GM21825 (cell line): ENCODE measurements around the gene SSC4D.

Experiments used
- ATAC-seq: cut with Tn5 transposase; IDR thresholded peaks from one replicate; pipeline ENCODE4 v1.9.1; 2021; ENCODE audit warnings: mild to moderate bottlenecking, moderate library complexity; ENCODE audit not compliant: unreplicated experiment

The SSC4D gene

GRCh38 chr7:76356115-76356514 lies 53.4 kb downstream of the SSC4D start:
- no peak for ATAC-seq

- ATAC-seq, result no peak
These were observed 54.3 kb downstream of the SSC4D start for GRCh38 chr7:76354981-76355730.

- no peak for ATAC-seq
These were observed 55.0 kb downstream of the SSC4D start for GRCh38 chr7:76354516-76354915.

DNA sequence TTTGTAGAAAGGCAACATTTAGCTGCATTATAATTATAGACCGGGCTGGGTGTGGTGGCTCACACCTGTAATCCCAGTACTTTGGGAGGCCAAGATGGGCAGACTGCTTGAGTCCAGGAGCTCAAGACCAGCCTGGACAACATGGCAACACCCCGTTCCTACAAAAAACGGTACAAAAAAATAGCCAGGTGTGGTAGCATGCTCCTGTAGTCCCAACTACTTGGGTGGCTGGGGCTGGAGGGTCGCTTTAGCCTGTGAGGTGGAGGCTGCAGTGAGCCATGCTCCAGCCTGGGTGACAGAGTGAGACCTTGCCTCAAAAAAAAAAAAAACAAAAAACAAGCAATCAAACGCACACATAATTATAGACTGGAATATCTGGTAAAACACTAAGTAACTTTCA lies 55.8 kb downstream of the SSC4D start:
- ATAC-seq, result no peak

- no peak for ATAC-seq
These were observed 57.3 kb downstream of the SSC4D start for GRCh38 chr7:76352193-76352592.

GRCh38 chr7:76351372-76351771 lies 58.1 kb downstream of the SSC4D start:
- no peak for ATAC-seq

GRCh38 chr7:76349313-76349885 lies 60.1 kb downstream of the SSC4D start:
- no peak for ATAC-seq

DNA sequence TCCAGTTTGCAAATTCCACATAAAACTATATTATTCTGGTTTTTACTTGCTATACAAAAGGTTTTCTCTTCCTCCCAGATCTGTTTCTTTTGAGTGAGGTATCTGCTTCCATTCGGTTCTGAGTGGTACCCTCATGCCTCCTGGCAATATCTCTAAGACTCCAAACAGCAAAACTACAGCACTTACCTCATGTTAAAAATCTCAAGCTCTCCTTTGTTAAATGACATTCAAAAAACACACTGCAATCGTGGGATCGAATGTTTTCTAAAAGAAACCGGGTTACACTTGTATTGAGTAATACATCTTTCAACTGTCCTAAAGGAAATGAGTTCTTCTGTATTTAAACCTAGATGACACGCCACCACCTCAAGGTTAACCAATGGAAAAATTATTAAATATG lies 61.8 kb downstream of the SSC4D start:
- no peak for ATAC-seq

DNA sequence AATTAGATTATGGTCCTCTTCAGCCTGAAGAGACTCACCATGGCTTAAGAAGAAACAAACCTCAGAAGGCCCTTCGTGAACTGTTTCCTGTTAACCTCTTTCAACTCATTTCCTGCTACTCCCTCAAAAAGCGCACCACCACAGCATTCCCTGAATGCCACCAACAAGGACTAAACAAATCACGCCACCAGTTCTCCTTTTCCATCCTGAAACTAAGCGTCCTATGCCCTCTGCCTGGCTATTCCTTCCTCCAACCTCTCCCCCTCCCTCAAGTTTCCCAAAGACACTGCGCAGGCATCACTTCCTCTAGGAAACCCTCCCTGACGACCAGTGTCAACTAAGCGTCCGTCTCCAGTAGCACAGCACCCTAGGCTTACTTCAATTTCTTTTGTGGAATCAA lies 62.7 kb downstream of the SSC4D start:
- no peak for ATAC-seq

- no peak for ATAC-seq
These were observed 63.4 kb downstream of the SSC4D start for GRCh38 chr7:76346097-76346496.

DNA sequence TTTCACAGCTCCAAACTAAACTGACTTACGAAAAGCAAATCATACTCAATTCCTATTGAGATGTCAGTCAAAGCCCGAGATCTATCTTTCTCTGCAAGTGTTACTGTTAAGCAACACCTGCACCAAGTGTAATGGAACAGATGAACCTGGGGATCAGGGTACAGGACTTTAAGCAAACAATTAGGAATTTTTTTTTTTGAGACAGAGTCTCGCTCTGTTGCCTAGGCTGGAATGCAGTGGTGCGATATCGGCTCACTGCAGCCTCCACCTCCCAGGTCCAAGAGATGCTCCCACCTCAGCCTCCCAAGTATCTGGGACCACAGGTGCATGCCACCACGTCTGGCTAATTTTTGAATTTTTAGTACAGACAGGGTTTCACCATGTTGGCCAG lies 65.6 kb downstream of the SSC4D start:
- no peak for ATAC-seq

- ATAC-seq, result no peak
These were observed 66.1 kb downstream of the SSC4D start for GRCh38 chr7:76343294-76343930.

DNA sequence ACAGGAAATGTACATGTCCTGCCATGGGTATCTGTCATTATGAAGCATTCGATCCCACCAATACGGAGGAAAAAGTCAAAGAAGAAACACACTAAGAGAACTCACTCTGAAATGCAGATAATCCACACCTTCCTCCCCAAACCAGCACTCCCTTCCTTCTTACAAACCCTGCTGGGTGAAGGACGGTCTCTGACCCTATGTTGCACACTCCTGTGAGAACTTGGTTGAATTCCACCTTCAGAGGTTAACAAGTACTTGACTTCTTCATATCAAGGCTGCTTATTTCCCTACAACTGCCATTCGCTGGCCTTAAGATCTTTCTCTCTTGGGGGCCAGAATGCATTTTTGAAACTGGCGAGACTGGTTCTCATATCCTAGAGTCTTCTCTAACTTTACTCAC lies 67.3 kb downstream of the SSC4D start:
- no peak for ATAC-seq

DNA sequence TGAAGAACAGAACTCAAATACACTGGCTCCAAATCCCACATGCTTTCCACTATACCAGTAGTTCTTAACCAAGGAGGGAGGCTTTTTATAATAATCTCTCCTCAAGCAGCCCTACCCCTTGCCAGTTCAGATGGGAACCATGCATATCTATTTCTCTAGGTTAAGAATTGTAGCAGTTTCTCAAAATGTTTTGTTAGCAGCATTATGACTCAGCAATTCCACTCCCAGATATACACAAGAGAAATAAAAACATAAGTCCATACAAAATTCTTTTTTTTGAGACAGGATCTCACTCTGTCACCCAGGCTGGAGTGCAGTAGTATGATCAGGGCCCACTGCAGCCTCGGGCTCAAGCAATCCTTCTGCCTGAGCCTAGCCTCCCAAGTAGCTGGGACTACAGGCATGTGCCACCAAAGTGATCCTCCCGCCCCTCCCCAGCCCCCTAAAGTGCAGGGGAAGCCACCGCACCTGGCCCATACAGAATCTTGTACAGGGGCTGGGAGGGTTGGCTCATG lies 68.8 kb downstream of the SSC4D start:
- ATAC-seq, result no peak
